NCI-H524 (cell line): ENCODE measurements around the gene MLC1.
A peak's percentile ranks its signal among the peaks of the same experiment; 100 is the strongest.

Source experiments
- DNase-seq, 2 experiments: peaks; one replicate each; lab custom pipeline; 2025; lab: John Stamatoyannopoulos, UW

Gene MLC1

DNA sequence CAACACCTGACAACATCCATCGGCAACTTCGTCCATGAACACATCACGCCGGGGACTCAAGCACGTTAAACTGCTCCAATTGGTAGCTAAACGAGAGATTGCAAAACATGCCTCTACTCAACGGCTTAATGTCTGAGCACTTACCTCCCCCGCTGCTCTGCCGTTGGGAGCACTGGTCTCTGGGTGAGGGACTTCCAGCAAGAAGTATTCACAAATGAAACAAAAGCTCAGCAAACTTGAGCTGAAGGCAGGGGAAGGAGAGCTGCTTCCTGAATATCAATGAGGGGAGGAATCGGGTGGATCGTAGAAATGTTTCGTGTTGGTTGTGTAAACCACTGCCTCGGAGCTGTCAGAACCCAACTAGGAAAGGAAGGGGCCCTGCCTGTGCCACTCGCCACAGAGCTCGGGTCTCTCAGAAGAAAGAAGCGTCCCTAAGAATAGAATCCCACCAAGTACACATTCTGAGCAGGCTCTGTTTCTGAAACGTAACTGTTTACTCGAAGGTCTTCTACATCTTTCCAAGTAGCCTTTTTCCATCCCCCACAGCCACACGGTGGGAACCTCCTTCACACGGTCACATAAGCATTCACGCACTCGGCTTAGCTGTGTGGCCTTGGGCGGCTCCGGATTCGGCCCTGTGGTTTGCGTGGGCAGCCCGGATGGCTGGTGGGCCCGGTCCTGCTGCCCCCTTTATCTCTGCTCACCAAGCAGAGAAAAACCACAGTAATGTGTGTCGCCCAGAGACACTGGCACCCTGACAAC, at the start of gene MLC1:
Gene MLC1 (minus strand): TSS at position 216 of the 762 bp plus-strand sequence. CDS start 524 bp downstream, outside the sequence.
- no peak for DNase-seq

DNA sequence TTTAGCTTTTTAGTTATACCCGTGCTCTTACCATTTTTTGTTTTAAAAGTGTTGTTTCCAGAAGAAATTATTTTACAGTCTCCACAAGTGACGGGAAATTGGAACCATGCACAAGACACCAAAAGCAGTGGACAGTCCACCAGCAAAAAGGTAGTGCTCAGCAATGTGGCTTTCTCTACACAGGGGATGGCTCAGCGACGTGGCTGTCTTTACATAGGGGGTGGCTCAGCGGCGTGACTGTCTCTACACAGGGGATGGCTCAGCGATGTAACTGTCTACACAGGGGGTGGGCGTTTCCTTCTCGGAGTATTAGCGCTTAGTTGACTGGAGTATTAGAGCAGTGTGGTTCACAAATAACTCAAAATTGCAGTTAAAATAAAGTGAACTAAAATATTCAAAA, 49.3 kb upstream of the MLC1 start:
- no peak for DNase-seq

DNA sequence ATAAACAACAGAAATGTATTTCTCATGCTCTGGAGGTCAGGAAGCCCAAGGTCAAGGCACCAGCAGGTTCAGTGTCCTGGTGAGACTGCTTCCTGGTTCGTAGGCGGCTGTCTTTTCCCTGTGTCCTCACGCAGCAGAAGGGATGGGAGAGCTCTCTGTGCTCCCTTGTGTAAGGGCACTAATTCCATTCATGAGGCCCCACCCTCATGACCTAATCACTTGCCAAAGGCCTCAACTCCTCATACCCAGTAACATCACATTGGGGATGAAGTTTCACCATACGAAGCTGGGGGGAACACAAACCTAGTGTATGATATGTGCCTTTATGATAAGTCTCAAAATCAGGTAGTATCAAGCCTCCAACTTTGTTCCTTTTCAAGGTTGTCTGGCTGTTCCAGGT, 46.7 kb upstream of the MLC1 start:
- DNase-seq = no peak

DNA sequence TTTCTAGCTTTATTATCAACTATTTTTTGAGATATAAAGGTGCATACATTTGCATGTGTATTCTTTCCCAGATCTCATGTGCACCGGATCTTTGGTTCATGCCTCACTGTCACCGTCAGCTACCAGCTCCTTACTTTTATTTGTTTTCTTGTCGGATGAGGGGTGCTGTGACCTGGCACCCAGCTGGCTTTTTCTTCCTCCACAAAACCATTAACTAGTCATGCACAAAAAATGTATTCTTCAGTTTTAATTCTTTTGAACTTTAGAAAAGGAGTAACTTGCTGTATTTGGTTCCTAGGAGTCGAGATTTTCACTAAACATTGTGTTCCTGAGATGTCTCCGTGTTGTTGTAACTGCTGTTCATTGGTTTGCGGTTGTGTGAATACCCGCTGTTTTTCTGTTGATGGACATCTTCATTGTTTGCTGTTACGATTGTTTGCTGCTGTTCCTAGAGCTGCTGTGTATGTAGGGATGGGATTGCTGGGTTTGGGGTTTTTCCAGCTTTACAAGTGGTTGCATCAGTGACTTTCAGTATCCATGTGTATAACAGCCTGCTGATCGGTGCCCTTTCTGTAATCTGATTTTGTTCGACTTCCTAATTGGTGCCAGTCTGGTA, 44.0 kb upstream of the MLC1 start:
- no peak for DNase-seq

DNA sequence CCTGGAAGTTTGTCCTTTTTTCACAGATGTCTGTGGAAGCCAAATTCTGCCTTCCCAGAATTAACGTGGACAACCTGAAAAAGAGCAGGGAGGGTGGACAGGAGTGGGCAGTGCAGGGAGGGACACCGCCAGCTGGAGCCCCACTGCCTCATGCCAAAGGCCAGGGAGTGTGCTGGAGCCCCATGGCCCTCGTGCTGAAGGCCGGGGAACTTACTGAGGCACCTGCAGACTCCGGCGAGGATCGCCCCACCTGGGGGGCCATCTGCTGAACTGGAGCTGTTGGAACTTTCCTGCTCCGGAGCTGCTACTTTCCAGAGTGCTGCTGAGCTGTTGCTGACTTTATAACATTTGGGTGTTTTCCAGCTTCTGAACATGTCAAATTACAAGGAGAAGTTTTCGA, 39.8 kb upstream of the MLC1 start:
- DNase-seq = no peak

DNA sequence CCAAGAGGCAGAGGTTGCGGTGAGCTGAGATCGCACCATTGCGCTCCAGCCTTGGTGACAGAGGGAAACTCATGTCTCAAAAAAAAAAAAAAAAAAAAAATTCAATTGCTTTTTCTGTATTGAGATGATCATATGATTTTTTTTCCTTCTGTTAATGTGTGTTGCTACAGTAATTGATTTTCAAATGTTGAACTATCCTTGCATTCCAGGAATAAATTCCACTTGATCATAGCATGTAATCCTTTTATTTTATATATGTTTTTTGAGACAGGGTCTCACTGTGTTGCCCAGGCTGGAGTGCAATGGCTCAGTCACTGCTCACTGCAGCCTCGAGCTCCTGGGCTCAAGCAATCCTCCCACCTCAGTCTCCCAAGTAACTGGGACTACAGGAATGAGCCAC, 37.9 kb upstream of the MLC1 start:
- DNase-seq = no peak

DNA sequence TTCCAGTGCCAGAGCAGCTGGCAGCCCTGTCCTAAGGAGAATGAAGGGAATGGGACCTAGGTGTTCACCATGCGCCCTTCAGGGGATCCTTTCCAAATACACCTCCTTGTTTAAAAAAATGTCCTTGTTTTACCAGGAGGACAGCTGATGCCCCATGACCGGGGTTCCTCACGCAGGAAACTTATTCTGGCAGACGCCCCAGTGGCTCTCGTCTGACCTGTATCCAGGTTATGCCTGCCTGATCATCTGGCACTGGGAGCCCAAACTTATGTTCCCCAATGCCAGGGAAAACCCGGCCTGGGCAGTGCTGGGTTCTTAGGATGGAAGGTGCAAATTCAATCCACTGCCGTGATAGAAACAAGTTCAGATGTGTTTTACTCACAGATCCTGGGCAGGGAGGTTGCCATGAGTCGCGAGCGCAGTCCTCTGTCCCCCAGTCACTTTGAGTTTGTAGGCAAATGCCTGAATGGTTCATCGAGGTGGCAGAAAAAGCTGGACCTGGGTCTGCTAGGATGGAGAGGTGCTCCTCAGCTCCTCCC, 36.0 kb upstream of the MLC1 start:
- DNase-seq = no peak

DNA sequence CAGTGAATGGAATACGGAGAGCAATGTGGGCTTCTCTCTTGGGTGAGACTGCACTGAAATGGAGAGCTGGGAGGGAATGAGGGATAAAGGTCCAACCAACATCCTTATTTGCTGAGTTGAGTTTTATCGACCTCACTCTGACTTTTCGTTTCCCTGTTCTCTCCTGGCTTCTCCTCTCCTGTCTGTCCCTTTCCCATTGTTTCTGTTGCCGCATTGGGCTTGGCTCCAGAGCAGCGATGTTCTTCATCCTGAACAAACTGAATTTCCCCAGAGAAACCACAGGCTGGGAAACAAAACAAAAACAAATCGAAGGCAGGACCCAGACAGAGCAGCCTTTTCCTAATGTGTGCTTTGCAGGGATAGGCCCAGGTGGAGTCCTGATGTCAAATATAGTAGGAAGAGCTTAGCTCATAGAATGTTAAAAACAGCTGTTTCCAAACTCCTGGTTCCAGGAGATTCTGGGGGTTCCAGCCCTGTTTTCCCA, 34.6 kb upstream of the MLC1 start:
- DNase-seq = no peak

DNA sequence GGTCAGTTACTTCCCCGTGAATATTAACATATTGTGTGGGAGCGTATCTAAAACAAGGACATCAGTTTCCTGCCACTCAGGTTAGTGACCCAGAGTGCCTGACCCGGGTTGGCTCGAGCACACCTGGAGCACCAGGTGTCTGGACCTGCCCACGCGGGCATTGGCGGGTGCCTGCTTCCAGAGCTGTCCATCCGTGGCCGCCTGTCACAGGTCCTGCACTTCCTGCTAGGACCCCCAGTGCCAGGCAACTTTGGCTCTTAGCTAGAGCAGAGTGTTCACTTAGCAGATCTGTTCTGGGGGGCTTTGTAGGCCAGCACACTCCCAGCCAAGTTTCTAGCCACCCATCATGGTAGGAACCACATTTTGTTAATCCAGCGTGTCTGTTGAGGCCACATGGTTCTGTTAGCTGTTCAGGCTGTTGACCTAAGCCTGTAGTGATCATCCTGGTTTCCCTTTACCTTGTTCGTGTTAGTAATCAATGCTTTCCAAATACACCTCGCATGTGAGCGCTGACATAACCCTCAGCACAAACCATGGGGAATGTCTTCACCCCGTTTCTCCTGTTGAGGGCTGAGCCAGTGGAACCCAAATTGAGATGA, 34.0 kb upstream of the MLC1 start:
- DNase-seq = no peak

DNA sequence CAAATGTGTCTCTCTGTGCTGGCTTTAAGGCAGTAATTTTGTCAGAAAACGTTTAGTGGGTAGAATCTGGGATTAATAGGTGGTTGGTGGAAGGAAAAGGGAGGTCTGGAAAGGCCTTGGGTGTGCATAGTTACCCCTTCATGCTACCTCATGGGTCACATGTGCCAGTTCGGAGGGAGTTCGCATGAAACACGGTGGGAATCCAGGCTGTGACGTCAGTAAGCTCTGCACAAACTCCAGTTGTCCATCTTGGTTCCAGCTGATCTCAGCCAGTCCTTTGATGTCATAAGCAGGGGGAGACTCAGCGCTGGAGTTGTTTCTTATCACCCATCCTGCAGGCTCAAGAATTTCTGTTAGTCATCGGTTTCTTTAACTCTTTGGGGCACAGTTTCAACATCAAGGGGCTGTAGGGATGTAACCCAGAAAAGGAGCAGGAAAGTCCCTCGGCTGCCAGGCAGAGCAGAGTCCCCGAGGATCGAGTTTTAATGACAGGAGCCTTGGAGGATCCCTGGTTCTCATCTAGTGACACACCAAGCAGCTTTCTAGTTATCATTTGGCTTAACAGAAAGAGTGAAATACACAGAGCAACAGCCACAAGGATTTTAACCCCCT, 33.4 kb upstream of the MLC1 start:
- DNase-seq = no peak

DNA sequence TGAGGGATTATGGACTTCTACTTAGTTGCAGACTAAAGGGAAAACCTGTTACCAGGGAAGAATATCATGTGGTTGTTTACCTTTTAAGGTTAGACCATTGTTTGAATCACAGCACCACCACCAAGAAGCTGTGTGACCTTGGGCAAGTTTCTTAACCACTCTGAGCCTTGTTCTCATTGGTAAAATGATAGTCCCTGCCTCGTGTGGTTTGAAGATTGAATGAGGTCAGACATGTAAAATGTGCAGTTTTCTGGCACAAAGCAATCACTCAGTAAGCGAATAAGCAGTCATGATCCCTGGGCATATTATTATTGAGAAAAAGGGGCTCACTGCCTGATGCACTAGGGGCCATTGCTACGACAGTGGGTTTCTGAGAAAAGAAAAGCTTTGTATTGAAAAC, 32.9 kb upstream of the MLC1 start:
- no peak for DNase-seq

DNA sequence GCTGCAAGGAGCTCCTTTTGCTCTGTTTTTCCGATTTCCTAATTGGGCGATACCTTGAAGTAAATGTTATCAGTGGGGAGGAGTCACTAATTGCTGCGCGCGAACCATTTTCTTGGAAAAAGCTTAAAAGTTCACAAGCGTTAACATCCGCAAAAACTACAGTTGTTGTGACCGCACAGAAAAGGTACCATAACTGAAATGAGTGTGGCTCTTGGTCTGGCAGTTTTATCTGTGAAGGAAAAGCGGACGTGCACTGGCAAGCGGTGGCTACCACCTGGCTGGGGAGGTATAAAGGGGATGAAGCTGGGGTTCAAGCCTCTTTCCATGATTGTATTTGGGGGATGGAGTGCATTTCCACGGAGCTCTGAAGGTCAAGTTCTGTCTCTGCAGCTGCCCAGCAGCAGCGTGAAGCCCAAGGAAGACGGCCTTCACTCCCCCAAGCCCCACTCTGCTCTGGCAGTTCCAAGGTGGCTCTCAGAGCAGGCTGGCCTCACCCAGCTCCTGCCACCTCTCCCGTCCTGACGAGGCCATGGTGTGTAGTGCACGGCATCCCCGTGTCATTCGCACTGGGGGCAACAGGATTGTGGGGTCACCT, 32.0 kb upstream of the MLC1 start:
- no peak for DNase-seq

DNA sequence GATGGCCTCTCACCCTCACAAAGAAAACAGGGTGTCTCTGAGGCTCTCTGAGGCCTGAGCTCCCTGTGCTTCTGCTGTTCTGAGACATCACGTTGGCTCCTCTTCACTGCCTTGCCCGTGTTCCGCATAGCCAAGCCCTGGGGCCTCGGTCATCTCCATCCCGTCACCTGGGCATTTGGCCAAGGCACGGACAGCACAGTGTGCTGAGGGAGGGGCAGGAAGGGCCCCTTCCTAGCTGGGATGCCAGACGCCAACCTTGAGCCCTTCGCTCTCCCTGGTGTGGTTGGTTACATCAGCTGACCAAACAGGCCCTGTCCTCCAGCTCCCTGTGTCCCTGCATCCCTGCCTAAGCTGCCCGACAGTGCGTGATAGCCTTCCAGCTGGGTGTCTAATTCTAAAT, 30.5 kb upstream of the MLC1 start:
- DNase-seq = no peak

DNA sequence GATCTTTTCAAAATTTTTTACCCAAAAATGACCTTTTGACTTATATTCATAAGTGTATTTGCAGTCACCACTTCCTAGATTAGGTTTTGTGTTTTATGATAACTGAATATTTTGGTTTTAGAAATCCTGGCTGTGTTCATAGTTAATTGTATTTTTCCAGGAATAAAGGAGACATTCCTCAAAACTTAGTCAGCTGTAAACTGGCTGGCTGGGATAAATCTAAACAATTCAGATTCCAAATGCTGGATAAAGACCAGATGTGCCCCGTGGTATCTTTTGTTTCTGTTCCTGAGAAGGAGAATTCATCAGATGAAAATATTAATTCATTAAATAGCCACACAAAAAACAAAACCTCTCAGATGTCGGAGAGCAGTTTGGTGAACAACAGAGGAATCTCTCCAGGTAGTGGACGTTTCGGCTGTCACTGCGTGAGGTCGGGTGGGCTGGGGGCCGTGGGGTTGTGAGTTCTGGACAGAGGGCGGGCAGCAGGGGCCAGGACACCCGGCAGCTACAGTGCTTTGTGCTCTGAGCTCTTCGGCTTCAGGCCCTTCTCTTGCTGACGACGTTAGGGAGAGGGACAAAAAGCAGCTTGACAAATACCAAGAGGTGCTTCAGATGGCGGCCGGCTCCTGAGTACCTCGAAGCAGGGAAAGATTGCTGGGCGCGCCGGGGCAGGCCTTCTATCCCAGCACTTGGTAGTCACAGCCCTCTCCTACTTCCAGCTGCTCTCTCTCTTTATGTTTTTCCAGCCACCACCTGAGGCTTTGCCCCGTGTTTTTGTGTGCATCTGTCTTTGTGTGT, 29.2 kb upstream of the MLC1 start:
- DNase-seq = peak in 1 of 2 experiments; percentile 26

DNA sequence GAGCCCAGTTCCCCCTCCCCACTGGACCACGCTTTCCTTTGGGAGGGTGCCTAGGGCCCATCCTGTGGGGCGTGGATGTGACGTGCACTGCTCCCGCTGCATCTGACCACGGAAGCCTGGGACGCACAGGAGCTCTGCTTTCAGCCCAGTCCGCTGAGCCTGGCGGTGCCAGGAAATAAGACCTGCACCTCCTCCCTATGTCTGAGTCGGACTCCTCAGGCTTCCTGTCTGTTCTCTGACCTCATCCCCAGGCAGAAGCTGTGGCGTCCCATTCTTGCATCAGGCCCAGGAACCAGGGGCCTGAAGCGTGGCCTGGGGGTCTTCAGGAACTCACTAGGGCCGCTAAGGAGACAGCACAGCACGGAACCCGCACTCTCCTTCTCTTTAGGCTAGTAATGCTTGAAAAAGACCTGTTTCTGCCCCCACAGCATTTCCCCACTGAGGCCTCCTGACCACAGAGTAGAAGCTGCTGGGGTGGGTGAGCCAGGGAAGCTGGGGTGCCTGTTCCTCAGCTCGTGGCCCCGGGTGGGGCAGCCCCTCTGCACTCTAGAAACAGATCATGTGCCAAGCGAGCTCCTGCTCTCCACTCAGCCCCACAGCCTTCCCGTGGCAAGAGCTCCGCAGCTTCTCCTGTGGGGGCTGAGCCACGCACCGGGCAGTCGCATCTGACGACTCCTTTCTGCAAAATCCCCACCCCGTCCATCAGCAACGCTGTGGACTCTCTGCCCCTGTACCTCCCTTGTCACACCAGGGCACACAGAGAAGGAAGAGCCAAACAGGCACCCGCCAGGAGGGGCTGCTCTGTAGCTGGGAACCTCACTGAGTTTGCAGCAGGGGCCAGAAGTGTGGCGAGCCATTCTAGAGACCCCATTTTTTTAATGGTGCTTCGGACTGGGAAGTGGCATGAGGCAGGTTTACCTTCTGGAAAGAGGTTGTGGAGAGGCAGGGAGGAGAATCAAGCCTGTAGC, 27.2 kb upstream of the MLC1 start:
- no peak for DNase-seq

DNA sequence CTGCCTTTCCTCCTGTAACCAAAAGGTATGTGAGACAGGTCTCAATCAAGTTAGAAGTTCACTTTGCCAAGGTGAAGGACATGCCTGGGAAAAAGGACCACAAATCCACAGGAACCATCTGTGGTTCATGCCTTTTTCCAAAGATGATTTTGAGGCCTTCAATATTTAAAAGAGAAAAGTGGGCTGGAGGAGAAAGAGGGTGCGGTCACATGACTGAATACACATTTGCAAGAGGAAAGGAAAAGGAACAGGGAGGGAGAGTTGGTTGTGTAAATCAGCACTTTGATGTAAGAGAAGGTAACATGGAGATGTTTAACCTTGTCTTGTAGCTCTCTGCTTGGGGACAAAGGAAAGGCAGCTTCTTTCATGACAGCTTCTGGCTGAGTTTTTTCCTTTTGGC, 25.8 kb upstream of the MLC1 start:
- DNase-seq = no peak

DNA sequence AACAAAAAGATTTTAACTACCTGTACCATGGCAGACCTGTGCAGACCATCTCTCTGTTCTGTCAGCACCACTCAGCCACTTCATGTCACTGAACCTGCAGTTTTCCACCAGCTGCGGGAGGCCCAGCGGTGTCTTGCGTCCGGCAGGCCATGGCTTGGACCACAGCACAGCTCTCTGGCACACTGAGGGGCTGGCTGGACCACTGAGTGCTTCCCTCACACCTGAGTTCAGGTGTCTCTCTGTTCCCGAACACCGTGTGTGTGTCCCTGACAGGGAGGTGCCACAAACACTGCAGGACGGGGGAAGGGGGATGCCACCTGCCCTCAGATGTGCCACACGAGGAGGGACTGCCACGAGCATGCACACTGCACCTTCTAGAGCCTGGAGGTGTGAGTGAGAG, 22.3 kb upstream of the MLC1 start:
- no peak for DNase-seq

DNA sequence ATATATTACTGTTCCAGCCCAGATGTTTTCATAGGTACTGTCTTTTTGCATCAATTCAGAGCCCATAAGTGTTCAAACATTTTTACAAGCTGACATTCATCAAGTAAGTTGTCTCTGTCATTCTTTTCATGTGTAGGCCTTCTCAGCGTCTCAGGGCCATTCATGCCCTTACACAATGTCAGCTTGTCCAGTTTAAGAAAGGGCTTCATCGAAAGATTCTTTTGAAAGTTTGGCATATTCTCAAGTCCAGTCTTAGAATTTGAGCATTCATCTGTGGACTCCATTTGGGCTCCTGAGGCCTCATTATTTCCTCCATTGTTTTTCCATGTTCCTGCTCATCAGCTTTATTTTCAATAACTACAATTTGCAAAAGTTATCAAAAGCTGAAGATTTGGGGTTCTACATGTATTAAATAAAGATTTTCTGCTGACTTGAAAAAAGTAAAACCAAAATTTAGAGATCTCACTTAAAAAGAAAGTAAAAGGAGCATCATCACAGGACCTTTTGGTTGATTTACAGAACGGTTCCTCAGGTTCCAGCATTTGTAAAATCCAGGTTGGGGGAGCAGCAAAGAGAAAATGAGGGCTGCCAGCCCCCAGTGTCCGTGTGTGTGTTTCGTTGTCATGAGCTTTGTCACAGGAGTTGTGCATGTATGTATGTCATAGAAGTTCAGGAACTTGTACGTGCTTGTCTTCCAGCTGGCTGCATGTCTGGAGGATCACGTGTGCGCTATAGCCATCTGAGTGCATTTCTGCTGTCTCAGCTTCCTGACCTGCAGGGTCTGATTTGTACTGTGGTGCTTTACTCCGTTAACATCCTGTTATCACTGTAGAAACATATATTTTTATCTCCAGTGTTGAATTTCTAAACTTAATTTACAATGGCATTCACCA, 20.2 kb upstream of the MLC1 start:
- DNase-seq = no peak

DNA sequence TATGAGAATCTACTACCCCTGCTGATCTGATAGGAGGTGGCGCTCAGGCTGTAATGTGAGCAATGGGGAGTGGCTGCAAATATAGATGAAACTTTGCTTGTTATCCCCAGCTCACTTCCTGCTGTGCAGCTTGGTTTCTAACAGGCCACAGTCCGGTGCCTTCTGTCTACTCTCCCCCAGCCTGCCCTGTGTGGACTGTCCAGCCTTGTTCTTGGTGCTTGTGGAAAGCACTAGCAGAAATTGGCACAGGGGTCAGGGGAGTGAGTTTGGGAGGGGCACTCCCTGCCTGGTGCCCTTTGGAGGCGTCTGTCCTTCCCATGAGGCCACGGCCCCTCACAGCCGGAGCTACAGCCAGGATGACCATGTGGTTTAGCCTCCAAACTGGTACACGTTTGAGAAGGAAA, 18.9 kb upstream of the MLC1 start:
- DNase-seq = no peak
